T-helper 1 cell (primary cell): ENCODE data around the gene TBC1D10A.

Experiments
- DNase-seq, 5 donors: peaks; one replicate each; pipeline ENCODE4 v3.0.0-alpha.2; 2012 to 2020

TBC1D10A gene

GRCh38 chr22:30245181-30245984, 81.4 kb downstream of the TBC1D10A start:
- no peak for DNase-seq

- no peak for DNase-seq
Observed at GRCh38 chr22:30244641-30245040, 82.1 kb downstream of the TBC1D10A start.

GRCh38 chr22:30244066-30244465, 82.7 kb downstream of the TBC1D10A start:
- no peak for DNase-seq

GRCh38 chr22:30243661-30244060, 83.1 kb downstream of the TBC1D10A start:
- peak in 1 of 5 donors; percentile 69 for DNase-seq
